Caco-2 (cell line): ENCODE data around the gene BMP6. TPM values are rescaled to one million over a fixed set of nuclear protein-coding genes. Genes with fewer than 3 reads are reported as not detected.

Experiments used
- BruUV-seq: library from RNA; stranded (reverse); fragments of 400-500 nt; replicated peaks from 2 replicates; lab custom pipeline; 2021; lab: Mats Ljungman, UMichigan
- CTCF ChIA-PET: fragments of 300-600 bp; sonication (Branson Sonifier 250); formaldehyde crosslinking; loops from one replicate; lab custom pipeline; 2022; ENCODE audit warnings: antibody characterized with exemption; lab: Charles Lee
- POLR2A ChIA-PET: fragments of 300-600 bp; sonication (Branson Sonifier 250); formaldehyde crosslinking; loops from one replicate; lab custom pipeline; 2022; ENCODE audit warnings: antibody characterized with exemption; lab: Charles Lee
- DNase-seq, 2 experiments: peaks; one replicate each; pipeline versions ENCODE4 v3.0.0 to v3.0.0-alpha.2; 2020 to 2022
- H3K27me3 ChIP-seq: replicated peaks from 2 replicates; pipeline ENCODE4 v1.6.0; 2011; ENCODE audit warnings: low read length; ENCODE audit not compliant: control insufficient read depth, insufficient read depth
- H3K36me3 ChIP-seq: 2 replicates; pipeline ENCODE4 v1.5.1; 2011; ENCODE audit warnings: low read length; ENCODE audit not compliant: control insufficient read depth, insufficient read depth
- H3K4me1 ChIP-seq: fragments of 250-450 bp; sonication (Bioruptor Pico); 2 replicates; pipeline ENCODE4 v1.5.1; 2020; ENCODE audit warnings: mild to moderate bottlenecking
- H3K4me3 ChIP-seq: 2 replicates; pipeline ENCODE4 v1.5.1; 2011; ENCODE audit warnings: low read depth, mild to moderate bottlenecking, control low read depth, low read length
- H3K9me3 ChIP-seq: fragments of 250-450 bp; sonication (Bioruptor Pico); 2 replicates; pipeline ENCODE4 v1.5.1; 2020; ENCODE audit warnings: mild to moderate bottlenecking, moderate library complexity
- H3K27ac Mint-ChIP-seq: one replicate; pipeline ENCODE4 v1.8.0; 2022; ENCODE audit warnings: mixed read lengths; ENCODE audit not compliant: unreplicated experiment
- H3K27me3 Mint-ChIP-seq: one replicate; pipeline ENCODE4 v1.8.0; 2022; ENCODE audit warnings: mixed read lengths; ENCODE audit not compliant: insufficient read depth, unreplicated experiment
- H3K36me3 Mint-ChIP-seq: one replicate; pipeline ENCODE4 v1.8.0; 2022; ENCODE audit warnings: mild to moderate bottlenecking, mixed read lengths; ENCODE audit not compliant: insufficient read depth, unreplicated experiment
- H3K4me1 Mint-ChIP-seq: one replicate; pipeline ENCODE4 v1.8.0; 2022; ENCODE audit warnings: low read depth, mixed read lengths; ENCODE audit not compliant: unreplicated experiment
- H3K4me3 Mint-ChIP-seq: one replicate; pipeline ENCODE4 v1.8.0; 2022; ENCODE audit warnings: mild to moderate bottlenecking, moderate library complexity, mixed read lengths; ENCODE audit not compliant: unreplicated experiment
- H3K9me3 Mint-ChIP-seq: one replicate; pipeline ENCODE4 v1.8.0; 2022; ENCODE audit warnings: mixed read lengths; ENCODE audit not compliant: unreplicated experiment
- CTCF ChIP-seq, 2 experiments: fragments of 200-600 bp in 1 of 2; IDR thresholded peaks; 1 replicate in 1 of 2; 2 replicates in 1 of 2; pipeline versions ENCODE4 v1.5.1 to v1.8.0; 2011 to 2022; ENCODE audit warnings: antibody characterized with exemption in 1 of 2, control low read depth in 1 of 2, inconsistent platforms in 1 of 2, low read depth in 1 of 2, low read length in 1 of 2, mild to moderate bottlenecking in 1 of 2, moderate library complexity in 1 of 2; ENCODE audit not compliant: insufficient read depth in 1 of 2, severe bottlenecking in 1 of 2, unreplicated experiment in 1 of 2
- intact Hi-C: fragments of 100-400 bp; cut with micrococcal nuclease; formaldehyde crosslinking; loops from one replicate; pipeline ENCODE4 v1.10.0; 2022; ENCODE audit not compliant: unreplicated experiment
- total RNA-seq: library from RNA; stranded (reverse); gene quantifications from 2 replicates; pipeline ENCODE4 v1.2.3, GENCODE V29; 2022

BMP6 gene
- total RNA-seq, 1 experiment from 2014 or later: 0.61 TPM

- no peaks in the 10 kb centered on the region for H3K27me3 ChIP-seq
- BruUV-seq: no TSS peak
- Mint-ChIP-seq H3K4me1 (no peaks in the 10 kb centered on the region), H3K36me3 (peaks cover 87% of the 10 kb centered on the region), H3K27ac (no peak overlapping the region), H3K4me3 (no peak overlapping the region), H3K27me3 (no peaks in the 10 kb centered on the region), H3K9me3 (no peaks in the 10 kb centered on the region)
- no peaks in the 10 kb centered on the region for H3K9me3 ChIP-seq
- no peak for TF ChIP-seq CTCF (IDR thresholded peaks at IDR 0.05; ENCODE audit: insufficient read depth in 1 of 2, low read depth in 1 of 2, low read length in 1 of 2, severe bottlenecking in 1 of 2, unreplicated experiment in 1 of 2)
- H3K36me3 ChIP-seq: peaks cover 4% of the 10 kb centered on the region; the same call in 1 of the 2 replicates
- DNase-seq: no peak
- intact Hi-C loops: no loop called here
- no peaks in the 10 kb centered on the region for H3K4me1 ChIP-seq
- ChIA-PET CTCF (no interaction called here), POLR2A (no interaction called here)
- H3K4me3 ChIP-seq: no peak overlapping the region
Observed at GRCh38 chr6:7887278-7887991, 161.5 kb downstream of the BMP6 start.

GRCh38 chr6:7888587-7889357 lies 162.9 kb downstream of the BMP6 start:
- intact Hi-C loops: no loop called here
- no peak for DNase-seq
- H3K9me3 ChIP-seq: no peaks in the 10 kb centered on the region

More at GRCh38 chr6:7888587-7889357, 162.9 kb downstream of the BMP6 start:
- Histone ChIP-seq H3K27me3 (no peaks in the 10 kb centered on the region), H3K4me3 (no peak overlapping the region), H3K36me3 (peaks cover 4% of the 10 kb centered on the region; the same call in 1 of the 2 replicates), H3K4me1 (no peaks in the 10 kb centered on the region)
- Mint-ChIP-seq H3K4me3 (no peak overlapping the region), H3K27ac (no peak overlapping the region), H3K9me3 (no peaks in the 10 kb centered on the region), H3K27me3 (no peaks in the 10 kb centered on the region), H3K36me3 (peaks cover 85% of the 10 kb centered on the region), H3K4me1 (no peaks in the 10 kb centered on the region)
- BruUV-seq: no TSS peak
- CTCF ChIA-PET: no interaction called here
- TF ChIP-seq CTCF (IDR thresholded peaks at IDR 0.05; ENCODE audit: insufficient read depth in 1 of 2, low read depth in 1 of 2, low read length in 1 of 2, severe bottlenecking in 1 of 2, unreplicated experiment in 1 of 2): no peak
- POLR2A ChIA-PET: no interaction called here
